Hematopoietic multipotent progenitor cell treated with erythropoietin and hydrocortisone succinate and interleukin-3 and kit ligand, for 4 days (in vitro differentiated cells): ENCODE data around the gene AKAP13.

ENCODE experiments used
- DNase-seq: peaks from one replicate; pipeline ENCODE4 v3.0.0-alpha.2; 2015

Gene AKAP13

DNA sequence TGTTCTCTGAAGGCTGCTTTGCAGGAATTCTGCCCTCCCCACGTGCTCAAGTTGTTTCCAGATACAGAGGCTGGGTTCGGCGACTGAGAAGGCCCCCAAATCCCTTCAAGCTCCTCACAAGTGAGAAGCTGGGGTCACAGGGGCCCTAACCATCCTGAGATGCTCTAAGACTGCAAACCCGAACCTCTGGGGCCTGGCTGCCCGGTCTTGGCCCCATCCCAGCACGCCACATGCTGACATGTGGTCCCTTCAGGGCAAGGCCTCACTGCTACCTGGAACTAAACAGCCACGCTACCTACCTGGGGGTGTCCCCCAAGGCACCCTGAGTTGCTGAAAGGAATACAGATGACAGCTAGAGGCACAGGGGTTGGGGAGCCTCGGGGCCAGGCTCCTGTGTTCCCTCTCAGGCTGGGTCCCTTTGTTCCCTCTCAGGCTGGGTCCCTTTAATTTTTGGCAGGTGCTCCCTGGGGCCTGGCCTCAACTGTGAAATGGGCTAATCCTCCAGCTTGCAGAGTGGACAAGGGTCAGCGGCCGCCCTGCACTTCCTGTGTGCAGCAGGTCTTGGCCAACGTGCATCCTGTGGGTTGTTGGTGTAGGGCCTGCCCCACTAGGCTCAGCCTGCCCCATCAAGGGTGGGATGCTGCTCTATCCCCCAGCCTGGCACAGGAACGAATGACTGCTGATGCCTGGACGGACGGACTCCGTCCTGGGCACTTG is 381.8 kb downstream of the AKAP13 start:
- DNase-seq: no peak

GRCh38 chr15:85762756-85763127 is 382.3 kb downstream of the AKAP13 start:
- no peak for DNase-seq

GRCh38 chr15:85763157-85763556 is 382.8 kb downstream of the AKAP13 start:
- DNase-seq: no peak

DNA sequence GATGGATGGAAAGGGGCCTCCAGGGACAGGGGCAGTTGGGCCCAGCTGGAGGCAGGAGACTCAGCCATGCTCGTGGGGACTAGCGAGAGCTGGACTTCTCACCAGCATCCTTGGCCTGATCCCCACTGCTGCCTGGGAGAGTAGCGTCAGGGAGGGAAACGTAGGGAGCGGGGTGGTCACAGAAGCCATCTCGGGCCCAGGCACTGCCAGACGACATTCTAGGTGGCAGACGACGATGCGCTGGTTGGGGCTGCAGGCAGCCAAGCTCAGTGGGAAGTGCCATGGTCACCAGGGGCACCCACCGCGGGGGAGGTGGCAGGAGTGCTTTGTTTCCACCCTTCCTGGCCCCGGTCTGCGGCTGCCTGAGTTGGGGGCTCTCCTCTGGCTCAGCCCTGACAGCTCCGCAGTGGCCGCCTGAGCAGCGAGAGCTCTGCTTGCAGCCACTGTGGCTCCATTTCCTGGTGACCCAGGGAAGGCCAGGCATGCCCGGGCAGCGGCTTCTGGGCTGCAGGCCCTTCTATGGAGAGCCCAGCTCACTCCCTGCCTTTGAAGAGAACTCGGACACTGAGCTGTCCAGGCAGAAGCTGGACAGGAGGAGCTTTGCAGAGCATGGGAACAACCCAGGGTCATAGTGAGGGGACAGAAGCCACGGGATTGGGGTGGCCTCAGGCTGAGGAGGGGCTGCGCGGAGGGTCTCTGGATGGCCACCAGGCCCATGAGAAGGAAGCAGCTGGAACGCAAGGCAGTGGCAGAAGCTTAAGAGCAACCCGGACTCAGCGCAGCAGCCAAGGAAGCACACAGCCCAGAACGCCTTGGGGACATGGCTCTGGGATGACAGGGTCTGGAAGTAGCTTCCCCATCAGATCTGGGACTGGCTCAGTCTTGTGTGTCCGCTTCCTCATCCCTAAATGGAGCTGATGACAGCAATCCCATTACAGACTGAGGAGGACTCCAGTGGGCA is 383.6 kb downstream of the AKAP13 start:
- DNase-seq: no peak

GRCh38 chr15:85764649-85765277 is 384.4 kb downstream of the AKAP13 start:
- no peak for DNase-seq

DNA sequence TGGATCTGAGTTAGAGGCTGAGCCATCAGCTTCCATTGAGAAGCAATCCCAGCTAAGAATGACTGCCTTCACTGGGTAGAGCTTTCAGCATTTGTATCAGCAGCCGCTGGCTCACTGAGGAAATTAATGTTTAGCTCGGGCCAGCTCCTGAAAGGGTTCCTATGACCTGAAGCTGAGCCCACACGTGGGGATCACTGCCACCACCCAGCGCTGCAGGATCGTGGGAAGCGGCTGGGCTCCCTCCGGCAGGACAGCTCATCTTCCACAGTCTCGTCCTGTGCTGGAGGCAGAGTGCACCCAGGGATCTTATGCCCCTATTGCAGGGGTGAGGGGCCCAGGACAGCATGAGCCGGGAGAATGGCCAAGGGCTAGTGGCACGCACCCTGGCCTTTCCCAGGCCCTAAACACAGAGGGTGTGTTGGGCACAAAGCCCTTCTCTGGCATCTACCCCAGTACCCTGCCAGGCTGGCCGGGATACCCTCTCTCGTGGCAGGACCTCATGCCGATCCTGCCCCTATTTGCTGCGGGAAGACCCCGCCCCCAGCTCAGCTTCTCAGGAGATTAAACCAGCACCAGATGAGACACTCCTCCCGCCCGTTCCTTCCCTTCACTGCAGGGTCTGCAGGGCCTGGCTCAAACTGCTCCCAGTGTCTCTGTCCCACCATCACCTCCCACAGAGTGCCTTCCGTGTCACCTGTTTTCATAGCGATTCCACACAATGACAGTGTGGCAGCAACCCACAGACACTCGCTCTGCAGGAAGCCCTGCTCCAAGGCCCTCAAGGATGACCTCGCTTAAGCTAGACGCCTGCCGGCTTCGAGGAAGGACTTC is 385.8 kb downstream of the AKAP13 start:
- no peak for DNase-seq

- DNase-seq: no peak
Measured at GRCh38 chr15:85767785-85768529, 387.6 kb downstream of the AKAP13 start.

DNA sequence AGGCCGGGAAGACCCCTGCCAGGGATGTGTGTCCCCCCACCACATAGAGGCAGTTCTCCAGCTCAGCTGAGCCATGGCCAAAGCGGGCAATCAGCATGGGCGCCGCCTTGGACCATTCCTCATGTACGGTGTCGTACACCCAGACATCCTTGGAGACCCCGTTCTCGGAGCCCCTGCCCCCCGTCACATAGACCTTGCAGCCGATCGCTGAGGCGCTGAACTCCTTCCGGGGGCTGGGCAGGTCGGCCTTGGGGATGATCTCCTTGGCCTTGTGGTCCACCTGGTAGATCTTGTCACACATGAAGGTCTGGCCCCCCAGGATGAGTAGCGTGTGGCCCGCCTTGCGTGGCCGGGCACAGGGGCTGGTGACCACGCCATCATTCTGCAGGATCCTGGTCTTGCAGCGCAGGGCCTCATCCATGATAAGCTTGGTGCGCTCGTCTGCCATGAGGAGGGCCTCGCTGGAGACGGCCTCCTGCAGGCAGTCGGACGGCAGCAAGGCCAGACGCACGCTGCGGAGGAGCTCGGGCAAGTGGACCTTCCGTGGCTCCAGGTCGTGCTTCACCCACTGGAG is 388.3 kb downstream of the AKAP13 start:
- no peak for DNase-seq

DNA sequence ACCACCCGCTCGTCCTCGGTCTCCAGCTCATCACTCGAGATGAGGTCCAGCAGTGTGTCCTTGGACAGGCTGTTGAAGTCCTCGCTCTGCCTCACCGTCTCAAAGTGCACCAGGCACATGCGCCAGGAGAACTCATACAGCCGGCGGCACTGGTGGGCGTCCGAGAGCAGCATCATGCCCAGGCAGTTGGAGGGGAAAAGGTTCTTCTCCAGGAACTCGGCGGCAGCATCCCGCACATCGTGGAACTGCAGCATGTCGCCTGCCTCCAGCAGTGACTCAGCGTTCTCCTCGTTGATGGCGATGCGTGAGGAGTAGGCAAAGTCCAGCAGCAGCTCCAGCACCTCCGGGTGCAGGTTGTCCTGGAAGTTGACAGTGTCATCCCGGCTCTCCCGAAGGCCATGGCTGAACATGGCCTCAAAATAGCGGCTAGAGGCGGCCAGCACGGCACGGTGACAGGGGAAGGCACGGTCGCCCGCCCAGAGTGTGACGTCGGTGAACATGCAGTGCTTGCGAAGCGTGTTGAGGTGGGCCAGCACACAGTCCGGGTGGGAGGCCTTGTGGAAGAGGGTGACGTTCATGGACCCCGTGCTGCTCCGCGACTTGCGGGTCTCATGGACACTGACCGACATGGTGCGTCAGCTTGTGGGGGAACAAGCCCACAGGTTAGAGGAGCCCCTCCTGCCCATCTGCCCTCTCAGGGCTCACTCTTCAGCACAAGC is 388.9 kb downstream of the AKAP13 start:
- DNase-seq: no peak

GRCh38 chr15:85770096-85771041 is 390.0 kb downstream of the AKAP13 start:
- DNase-seq: no peak

DNA sequence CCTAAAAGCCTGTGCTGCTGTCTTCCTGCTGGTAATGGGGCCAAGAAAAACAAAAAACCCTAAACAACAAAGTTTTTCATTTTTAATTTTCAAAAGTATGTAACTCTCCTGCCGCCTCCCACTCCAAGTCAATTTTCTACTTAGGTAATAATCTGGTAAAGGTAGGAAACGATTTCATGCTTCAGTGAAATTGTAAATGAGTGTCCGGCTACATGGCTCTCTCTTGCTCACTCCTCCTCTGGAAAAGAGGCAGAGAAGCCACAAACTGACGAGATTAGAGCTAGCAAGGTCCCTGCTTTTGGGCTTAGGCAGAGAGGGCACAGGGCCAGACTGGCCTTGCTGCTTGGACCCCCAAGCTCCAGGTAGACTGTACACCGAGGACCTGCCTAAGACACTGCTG is 390.9 kb downstream of the AKAP13 start:
- no peak for DNase-seq

DNA sequence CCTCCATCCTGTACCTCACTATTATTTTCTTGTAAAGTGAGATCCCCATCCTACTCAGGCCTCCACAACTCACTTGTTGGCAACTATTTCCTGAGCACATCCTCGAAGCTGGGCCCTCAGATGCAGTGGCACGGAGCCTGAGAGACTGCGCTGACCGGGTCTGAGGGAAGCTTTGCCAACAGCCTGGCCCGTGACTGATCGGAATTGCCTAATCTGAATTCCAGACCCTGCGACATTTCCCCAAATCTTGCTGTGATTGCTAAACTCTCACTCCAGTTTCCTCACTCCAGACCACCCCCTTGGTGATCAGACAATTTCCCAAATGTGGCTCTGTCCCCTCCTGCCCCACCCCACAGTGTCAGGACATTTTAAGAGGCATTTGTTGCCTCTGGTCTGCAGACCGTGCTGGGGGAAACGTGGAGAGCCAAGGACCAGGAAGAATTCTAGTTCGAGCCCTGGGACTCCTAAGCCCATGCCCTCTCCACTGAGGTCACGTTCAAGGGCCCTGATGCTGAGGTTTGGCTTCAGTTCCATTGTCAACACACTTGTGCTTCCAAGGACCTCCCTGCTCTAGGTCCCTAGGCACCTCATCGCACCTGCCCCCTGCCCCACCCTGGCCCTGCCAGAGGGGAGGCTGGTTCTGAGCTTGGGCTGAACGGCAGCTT is 391.5 kb downstream of the AKAP13 start:
- DNase-seq: no peak

DNA sequence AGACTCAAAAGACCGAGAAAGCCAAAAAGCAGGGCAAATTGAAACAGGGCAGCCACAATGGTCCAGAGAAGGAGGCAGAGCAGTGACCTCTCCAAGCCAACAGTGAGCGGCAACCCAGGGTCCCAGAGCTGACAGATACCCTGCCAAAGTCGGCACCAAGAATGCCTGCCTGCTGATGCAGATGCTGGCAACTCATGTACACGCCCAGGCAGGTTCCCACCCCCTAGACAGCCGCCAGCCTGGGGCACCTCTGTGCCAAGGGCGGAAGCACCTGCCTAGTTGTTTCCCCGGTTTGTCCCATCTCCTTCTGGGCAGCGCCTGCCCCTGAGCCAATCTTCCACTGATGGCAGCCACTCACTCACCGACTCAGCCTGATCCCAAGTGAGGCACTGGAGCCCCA is 392.3 kb downstream of the AKAP13 start:
- no peak for DNase-seq

GRCh38 chr15:85773249-85773648 is 392.8 kb downstream of the AKAP13 start:
- DNase-seq: no peak

DNA sequence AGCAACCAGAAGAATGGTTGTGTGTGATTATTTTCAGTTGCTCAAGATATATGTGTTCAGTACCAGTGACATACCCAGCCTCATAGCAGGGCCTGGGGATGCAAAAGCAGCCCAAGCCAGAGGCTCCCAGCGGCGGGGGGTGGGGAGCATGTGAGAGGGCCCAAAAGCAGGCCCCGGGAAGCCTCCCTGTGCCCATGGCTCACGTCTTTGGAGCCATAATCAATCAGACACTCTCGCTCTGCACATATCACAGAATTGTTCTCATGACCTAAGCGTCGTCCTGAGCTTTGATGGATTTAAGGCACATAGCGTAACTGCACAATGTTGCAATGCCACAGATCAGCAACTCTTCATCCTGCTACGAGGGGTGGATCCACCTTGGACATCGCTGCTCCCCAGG is 393.6 kb downstream of the AKAP13 start:
- no peak for DNase-seq

DNA sequence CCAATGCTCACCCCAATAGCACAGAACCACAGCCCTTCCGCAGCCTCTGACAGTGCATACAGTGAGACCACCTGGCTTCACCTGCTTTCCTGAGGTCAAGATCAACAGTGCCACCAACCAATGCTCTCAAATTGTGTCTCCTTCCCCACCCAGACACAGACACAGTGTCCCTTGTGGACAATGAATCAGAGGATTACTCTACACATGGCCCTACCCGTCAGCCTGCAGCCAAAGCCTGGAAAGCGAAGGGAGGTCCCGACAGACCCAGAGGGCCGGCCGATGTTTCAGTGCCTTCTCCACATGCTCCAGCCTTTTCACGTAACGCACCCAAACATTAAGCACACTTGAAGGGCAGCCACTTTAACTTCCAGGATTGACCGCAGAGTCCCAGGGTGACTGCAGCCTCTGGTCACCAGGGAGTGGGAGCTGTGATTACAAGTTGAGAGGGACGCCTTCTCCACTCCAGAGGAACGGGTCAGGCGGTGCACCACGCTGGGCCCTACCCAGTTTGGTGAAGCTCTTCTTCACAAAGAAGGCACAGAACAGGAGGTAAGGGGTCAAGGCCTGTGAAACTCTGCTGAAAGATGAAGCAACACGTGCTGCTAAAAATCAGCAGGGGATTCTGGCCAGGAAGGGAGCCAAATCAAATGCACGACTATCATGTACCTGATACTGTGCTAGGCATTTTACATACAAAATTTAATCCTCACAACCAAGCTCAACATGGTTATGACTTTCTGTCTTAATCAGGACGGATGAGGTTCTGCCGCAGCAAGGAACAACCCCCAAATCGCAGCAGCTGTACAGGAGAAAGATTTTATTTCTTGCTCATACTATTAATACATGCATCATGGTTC is 397.1 kb downstream of the AKAP13 start:
- no peak for DNase-seq

GRCh38 chr15:85778107-85778776 is 397.8 kb downstream of the AKAP13 start:
- no peak for DNase-seq

DNA sequence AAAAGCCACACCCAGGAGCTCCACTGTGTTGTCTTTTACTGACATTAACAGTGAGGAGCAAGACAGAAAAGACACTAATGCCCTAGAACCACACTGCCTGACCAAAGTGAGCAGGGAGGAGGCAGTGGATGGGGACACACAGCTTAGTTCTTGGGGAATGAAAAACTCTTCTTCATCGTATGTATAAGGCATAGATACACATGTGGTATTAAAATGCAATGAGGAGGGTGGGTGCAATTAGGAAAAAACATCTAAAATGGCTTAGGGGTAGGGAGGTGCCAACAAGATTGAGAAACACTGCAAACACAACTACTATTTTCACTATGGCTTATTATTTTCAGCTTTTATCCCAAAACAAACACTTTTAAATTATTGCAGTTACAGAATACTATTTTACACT is 398.8 kb downstream of the AKAP13 start:
- DNase-seq: no peak
